GM12878 (cell line): Measurements from ENCODE around the gene DDX54. TPM values are rescaled to one million over a fixed set of nuclear protein-coding genes. Genes with fewer than 3 reads are reported as not detected.

Experiments used
- CHD1 ChIP-seq: IDR thresholded peaks from 2 replicates; pipeline ENCODE4 v1.6.1; 2012; ENCODE audit warnings: low read depth, low read length, improper control_type of control experiment
- CREB1 ChIP-seq: IDR thresholded peaks from 2 replicates; pipeline ENCODE4 v1.6.1; 2012; ENCODE audit warnings: low read depth, mild to moderate bottlenecking, inconsistent platforms
- HCFC1 ChIP-seq: fragments of 150-350 bp; IDR thresholded peaks from 2 replicates; pipeline ENCODE4 v1.6.1; 2014; ENCODE audit warnings: low read length
- HDAC2 ChIP-seq: fragments of 200-600 bp; sonication (generic); IDR thresholded peaks from 2 replicates; pipeline ENCODE4 v1.6.1; 2017
- JUNB ChIP-seq: IDR thresholded peaks from 2 replicates; pipeline ENCODE4 v1.6.1; 2016; ENCODE audit warnings: antibody characterized with exemption, mild to moderate bottlenecking
- JUND ChIP-seq: IDR thresholded peaks from 2 replicates; pipeline ENCODE4 v1.6.1; 2012; ENCODE audit warnings: low read depth, mild to moderate bottlenecking, low read length, improper control_type of control experiment, moderate library complexity
- MYB ChIP-seq: fragments of 150-350 bp; IDR thresholded peaks from 2 replicates; pipeline ENCODE4 v1.6.1; 2014; ENCODE audit warnings: mild to moderate bottlenecking, low read depth, low read length, borderline replicate concordance
- NR2C2 ChIP-seq: IDR thresholded peaks from 2 replicates; pipeline ENCODE4 v1.6.1; 2011; ENCODE audit warnings: borderline replicate concordance, low read depth; ENCODE audit not compliant: control insufficient read depth, insufficient read length
- PBX3 ChIP-seq: IDR thresholded peaks from 2 replicates; pipeline ENCODE4 v1.6.1; 2011; ENCODE audit warnings: mild to moderate bottlenecking, low read depth, low read length, moderate library complexity; ENCODE audit not compliant: insufficient replicate concordance
- SMAD1 ChIP-seq: fragments of 450-650 bp; IDR thresholded peaks from 2 replicates; pipeline ENCODE4 v1.6.1; 2018; ENCODE audit warnings: mild to moderate bottlenecking, low read depth; ENCODE audit not compliant: partially characterized antibody
- SREBF1 ChIP-seq: IDR thresholded peaks from 2 replicates; pipeline ENCODE4 v1.6.1; 2012; ENCODE audit warnings: mild to moderate bottlenecking, low read length
- ZBTB40 ChIP-seq: fragments of 450-650 bp; IDR thresholded peaks from 2 replicates; pipeline ENCODE4 v1.6.1; 2016; ENCODE audit warnings: mild to moderate bottlenecking, moderate library complexity, borderline replicate concordance
- polyA plus RNA-seq, 11 experiments: library from polyadenylated mRNA; depleted of rRNA in 4 of 11; unstranded in 6 of 11; stranded (reverse) in 5 of 11; fragments of >200 nt; fragmentation: Nextera tagmentation in 4 of 11; fragmentation: Illumina TruSeq in 1 of 11; extraction: Ambion mirVana in 4 of 11; extraction: Trizol in 1 of 11; gene quantifications; 1 replicate in 1 of 11; 2 replicates in 10 of 11; pipeline versions ENCODE4 v1.2.1 to v1.2.3, GENCODE V29; 2011 to 2016; ENCODE audit warnings: inconsistent platforms in 2 of 11, missing spikeins in 2 of 11, low read depth in 1 of 11
- total RNA-seq, 4 experiments: library from RNA; depleted of rRNA in 3 of 4; stranded (reverse); fragments of >200 nt in 3 of 4; fragmentation: Illumina TruSeq in 1 of 4; extraction: Trizol in 1 of 4; gene quantifications; 2 replicates each; pipeline versions ENCODE4 v1.2.1 to v1.2.3, GENCODE V29; 2013 to 2021
- TF ChIP-seq, protein P1 (sequence below): IDR thresholded peaks from 2 replicates; pipeline ENCODE4 v1.6.1; 2012; ENCODE audit warnings: low read depth, low read length, improper control_type of control experiment
- TF ChIP-seq, protein P2 (sequence below): IDR thresholded peaks from 2 replicates; pipeline ENCODE4 v1.6.1; 2012; ENCODE audit warnings: improper control_type of control experiment, low read depth, low read length; ENCODE audit not compliant: insufficient replicate concordance
- TF ChIP-seq, protein P3 (sequence below): fragments of 450-650 bp; formaldehyde crosslinking; IDR thresholded peaks from 2 replicates; pipeline ENCODE4 v1.5.0; 2022; ENCODE audit warnings: mild to moderate bottlenecking, missing genetic modification characterization

DDX54 gene
- total and polyA plus RNA-seq, 10 of the 15 experiments (the other 5 are each of a cell fraction or from before 2014, with no cell fraction given), result 1.9 to 115 (median 56.3) TPM

- TF ChIP-seq, protein P1, sequence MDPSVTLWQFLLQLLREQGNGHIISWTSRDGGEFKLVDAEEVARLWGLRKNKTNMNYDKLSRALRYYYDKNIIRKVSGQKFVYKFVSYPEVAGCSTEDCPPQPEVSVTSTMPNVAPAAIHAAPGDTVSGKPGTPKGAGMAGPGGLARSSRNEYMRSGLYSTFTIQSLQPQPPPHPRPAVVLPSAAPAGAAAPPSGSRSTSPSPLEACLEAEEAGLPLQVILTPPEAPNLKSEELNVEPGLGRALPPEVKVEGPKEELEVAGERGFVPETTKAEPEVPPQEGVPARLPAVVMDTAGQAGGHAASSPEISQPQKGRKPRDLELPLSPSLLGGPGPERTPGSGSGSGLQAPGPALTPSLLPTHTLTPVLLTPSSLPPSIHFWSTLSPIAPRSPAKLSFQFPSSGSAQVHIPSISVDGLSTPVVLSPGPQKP, result no peak
- TF ChIP-seq HCFC1, result no peak
- peak; percentile 39; the same call in 1 of the 2 replicates for TF ChIP-seq CREB1
- TF ChIP-seq, protein P2, sequence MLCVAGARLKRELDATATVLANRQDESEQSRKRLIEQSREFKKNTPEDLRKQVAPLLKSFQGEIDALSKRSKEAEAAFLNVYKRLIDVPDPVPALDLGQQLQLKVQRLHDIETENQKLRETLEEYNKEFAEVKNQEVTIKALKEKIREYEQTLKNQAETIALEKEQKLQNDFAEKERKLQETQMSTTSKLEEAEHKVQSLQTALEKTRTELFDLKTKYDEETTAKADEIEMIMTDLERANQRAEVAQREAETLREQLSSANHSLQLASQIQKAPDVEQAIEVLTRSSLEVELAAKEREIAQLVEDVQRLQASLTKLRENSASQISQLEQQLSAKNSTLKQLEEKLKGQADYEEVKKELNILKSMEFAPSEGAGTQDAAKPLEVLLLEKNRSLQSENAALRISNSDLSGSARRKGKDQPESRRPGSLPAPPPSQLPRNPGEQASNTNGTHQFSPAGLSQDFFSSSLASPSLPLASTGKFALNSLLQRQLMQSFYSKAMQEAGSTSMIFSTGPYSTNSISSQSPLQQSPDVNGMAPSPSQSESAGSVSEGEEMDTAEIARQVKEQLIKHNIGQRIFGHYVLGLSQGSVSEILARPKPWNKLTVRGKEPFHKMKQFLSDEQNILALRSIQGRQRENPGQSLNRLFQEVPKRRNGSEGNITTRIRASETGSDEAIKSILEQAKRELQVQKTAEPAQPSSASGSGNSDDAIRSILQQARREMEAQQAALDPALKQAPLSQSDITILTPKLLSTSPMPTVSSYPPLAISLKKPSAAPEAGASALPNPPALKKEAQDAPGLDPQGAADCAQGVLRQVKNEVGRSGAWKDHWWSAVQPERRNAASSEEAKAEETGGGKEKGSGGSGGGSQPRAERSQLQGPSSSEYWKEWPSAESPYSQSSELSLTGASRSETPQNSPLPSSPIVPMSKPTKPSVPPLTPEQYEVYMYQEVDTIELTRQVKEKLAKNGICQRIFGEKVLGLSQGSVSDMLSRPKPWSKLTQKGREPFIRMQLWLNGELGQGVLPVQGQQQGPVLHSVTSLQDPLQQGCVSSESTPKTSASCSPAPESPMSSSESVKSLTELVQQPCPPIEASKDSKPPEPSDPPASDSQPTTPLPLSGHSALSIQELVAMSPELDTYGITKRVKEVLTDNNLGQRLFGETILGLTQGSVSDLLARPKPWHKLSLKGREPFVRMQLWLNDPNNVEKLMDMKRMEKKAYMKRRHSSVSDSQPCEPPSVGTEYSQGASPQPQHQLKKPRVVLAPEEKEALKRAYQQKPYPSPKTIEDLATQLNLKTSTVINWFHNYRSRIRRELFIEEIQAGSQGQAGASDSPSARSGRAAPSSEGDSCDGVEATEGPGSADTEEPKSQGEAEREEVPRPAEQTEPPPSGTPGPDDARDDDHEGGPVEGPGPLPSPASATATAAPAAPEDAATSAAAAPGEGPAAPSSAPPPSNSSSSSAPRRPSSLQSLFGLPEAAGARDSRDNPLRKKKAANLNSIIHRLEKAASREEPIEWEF, result no peak
- TF ChIP-seq JUNB, result peak; percentile 79
- no peak for TF ChIP-seq ZBTB40
- no peak for TF ChIP-seq MYB
- TF ChIP-seq CHD1, result no peak
- TF ChIP-seq PBX3, result no peak
- TF ChIP-seq SREBF1, result no peak
- no peak for TF ChIP-seq NR2C2
- no peak for TF ChIP-seq HDAC2
- TF ChIP-seq, protein P3, sequence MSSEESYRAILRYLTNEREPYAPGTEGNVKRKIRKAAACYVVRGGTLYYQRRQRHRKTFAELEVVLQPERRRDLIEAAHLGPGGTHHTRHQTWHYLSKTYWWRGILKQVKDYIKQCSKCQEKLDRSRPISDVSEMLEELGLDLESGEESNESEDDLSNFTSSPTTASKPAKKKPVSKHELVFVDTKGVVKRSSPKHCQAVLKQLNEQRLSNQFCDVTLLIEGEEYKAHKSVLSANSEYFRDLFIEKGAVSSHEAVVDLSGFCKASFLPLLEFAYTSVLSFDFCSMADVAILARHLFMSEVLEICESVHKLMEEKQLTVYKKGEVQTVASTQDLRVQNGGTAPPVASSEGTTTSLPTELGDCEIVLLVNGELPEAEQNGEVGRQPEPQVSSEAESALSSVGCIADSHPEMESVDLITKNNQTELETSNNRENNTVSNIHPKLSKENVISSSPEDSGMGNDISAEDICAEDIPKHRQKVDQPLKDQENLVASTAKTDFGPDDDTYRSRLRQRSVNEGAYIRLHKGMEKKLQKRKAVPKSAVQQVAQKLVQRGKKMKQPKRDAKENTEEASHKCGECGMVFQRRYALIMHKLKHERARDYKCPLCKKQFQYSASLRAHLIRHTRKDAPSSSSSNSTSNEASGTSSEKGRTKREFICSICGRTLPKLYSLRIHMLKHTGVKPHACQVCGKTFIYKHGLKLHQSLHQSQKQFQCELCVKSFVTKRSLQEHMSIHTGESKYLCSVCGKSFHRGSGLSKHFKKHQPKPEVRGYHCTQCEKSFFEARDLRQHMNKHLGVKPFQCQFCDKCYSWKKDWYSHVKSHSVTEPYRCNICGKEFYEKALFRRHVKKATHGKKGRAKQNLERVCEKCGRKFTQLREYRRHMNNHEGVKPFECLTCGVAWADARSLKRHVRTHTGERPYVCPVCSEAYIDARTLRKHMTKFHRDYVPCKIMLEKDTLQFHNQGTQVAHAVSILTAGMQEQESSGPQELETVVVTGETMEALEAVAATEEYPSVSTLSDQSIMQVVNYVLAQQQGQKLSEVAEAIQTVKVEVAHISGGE (CRISPR knock-in tag), result no peak
- no peak for TF ChIP-seq SMAD1
- TF ChIP-seq JUND, result peak; percentile 47; the same call in 1 of the 2 replicates
Measured at GRCh38 chr12:113214895-113215400, 29.7 kb upstream of the DDX54 start (continued).
